Brain microvascular endothelial cell (primary cell): ENCODE results near the gene APOA5.

Experiments used
- DNase-seq: peaks from one replicate; pipeline ENCODE4 v3.0.0-alpha.2; 2020
- H3K27ac ChIP-seq: fragments of 250-450 bp; sonication (Bioruptor Pico); 2 replicates; pipeline ENCODE4 v1.5.1; 2020; ENCODE audit warnings: mild to moderate bottlenecking, moderate library complexity
- H3K27me3 ChIP-seq: fragments of 250-450 bp; sonication (Bioruptor Pico); replicated peaks from 2 replicates; pipeline ENCODE4 v1.5.1; 2020; ENCODE audit warnings: mild to moderate bottlenecking
- H3K36me3 ChIP-seq: fragments of 250-450 bp; sonication (Bioruptor Pico); replicated peaks from 2 replicates; pipeline ENCODE4 v1.5.1; 2020; ENCODE audit warnings: mild to moderate bottlenecking
- H3K4me3 ChIP-seq: 2 replicates; pipeline ENCODE4 v1.5.1; 2011; ENCODE audit warnings: low read depth, mild to moderate bottlenecking, control low read depth, low read length, moderate library complexity
- in situ Hi-C: cut with HindIII; loops from 2 replicates; pipeline ENCODE4 v1.10.0; 2017; ENCODE audit warnings: low sequenced_read_pairs, low pct_ligation_motif_present
- TF ChIP-seq, protein P1 (sequence below): IDR thresholded peaks from 2 replicates; pipeline ENCODE4 v1.5.1; 2011; ENCODE audit warnings: low read depth, mild to moderate bottlenecking, moderate library complexity, low read length, control low read depth, inconsistent platforms; ENCODE audit errors: missing control alignments

APOA5 gene

GRCh38 chr11:116794851-116795250, 3.2 kb upstream of the APOA5 start:
- TF ChIP-seq, protein P1, sequence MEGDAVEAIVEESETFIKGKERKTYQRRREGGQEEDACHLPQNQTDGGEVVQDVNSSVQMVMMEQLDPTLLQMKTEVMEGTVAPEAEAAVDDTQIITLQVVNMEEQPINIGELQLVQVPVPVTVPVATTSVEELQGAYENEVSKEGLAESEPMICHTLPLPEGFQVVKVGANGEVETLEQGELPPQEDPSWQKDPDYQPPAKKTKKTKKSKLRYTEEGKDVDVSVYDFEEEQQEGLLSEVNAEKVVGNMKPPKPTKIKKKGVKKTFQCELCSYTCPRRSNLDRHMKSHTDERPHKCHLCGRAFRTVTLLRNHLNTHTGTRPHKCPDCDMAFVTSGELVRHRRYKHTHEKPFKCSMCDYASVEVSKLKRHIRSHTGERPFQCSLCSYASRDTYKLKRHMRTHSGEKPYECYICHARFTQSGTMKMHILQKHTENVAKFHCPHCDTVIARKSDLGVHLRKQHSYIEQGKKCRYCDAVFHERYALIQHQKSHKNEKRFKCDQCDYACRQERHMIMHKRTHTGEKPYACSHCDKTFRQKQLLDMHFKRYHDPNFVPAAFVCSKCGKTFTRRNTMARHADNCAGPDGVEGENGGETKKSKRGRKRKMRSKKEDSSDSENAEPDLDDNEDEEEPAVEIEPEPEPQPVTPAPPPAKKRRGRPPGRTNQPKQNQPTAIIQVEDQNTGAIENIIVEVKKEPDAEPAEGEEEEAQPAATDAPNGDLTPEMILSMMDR = no peak
- no peaks in the 10 kb centered on the region for H3K27me3 ChIP-seq
- in situ Hi-C loops = no loop called here
- no peak overlapping the region for H3K27ac ChIP-seq
- no peak overlapping the region for H3K4me3 ChIP-seq
- DNase-seq = no peak
- H3K36me3 ChIP-seq = no peaks in the 10 kb centered on the region

GRCh38 chr11:116793772-116794097, 2.1 kb upstream of the APOA5 start:
- DNase-seq = no peak
- TF ChIP-seq, protein P1 = no peak
- H3K27me3 ChIP-seq = no peaks in the 10 kb centered on the region
- no peaks in the 10 kb centered on the region for H3K36me3 ChIP-seq
- no peak overlapping the region for H3K27ac ChIP-seq
- no peak overlapping the region for H3K4me3 ChIP-seq
- in situ Hi-C loops = no loop called here

GRCh38 chr11:116792869-116793771, 1.4 kb upstream of the APOA5 start:
- in situ Hi-C loops = no loop called here
- H3K27ac ChIP-seq = no peak overlapping the region
- DNase-seq = peak; percentile 60

DNA sequence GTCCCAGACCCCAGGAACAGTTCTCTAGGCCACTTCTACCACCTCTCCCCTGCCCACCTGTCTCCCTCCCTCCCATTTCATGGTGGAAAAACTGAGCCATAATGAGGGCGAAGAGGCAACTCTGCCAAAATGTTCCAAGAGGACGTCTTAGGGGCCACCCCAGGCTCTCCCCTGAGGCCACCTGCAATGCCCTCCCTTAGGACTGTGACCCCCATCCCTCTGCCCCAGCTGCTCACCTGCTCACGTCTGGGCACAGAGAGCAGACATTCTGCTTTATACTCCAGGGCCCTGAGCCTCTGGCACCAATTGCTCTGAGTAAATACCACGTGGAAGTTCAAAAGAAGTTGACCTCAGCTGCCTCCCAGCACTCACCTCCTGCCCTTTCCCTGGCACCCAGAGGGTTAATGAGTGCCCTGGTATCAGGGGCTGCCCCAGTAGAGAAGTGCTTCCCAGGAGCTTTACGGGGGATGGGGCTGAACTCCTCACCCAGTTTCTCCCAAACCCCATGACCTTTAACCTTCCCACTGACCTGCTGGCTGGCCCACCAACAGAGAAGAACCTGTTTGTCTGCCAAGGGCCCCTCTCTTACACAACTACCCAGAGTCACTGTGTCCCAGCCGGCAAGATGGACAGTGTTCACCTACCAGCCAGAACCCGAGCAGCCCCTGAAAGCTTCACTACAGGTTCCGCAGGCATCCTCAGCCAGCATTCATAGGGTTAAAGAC, 627 bp upstream of the APOA5 start:
- H3K27ac ChIP-seq = no peak overlapping the region
- H3K27me3 ChIP-seq = no peaks in the 10 kb centered on the region
- TF ChIP-seq, protein P1 = no peak
- in situ Hi-C loops = no loop called here
- DNase-seq = no peak
- H3K4me3 ChIP-seq = no peak overlapping the region
- no peaks in the 10 kb centered on the region for H3K36me3 ChIP-seq

More at GRCh38 chr11:116792869-116793771, 1.4 kb upstream of the APOA5 start:
- no peaks in the 10 kb centered on the region for H3K36me3 ChIP-seq
- TF ChIP-seq, protein P1 = no peak
- no peak overlapping the region for H3K4me3 ChIP-seq
- no peaks in the 10 kb centered on the region for H3K27me3 ChIP-seq

DNA sequence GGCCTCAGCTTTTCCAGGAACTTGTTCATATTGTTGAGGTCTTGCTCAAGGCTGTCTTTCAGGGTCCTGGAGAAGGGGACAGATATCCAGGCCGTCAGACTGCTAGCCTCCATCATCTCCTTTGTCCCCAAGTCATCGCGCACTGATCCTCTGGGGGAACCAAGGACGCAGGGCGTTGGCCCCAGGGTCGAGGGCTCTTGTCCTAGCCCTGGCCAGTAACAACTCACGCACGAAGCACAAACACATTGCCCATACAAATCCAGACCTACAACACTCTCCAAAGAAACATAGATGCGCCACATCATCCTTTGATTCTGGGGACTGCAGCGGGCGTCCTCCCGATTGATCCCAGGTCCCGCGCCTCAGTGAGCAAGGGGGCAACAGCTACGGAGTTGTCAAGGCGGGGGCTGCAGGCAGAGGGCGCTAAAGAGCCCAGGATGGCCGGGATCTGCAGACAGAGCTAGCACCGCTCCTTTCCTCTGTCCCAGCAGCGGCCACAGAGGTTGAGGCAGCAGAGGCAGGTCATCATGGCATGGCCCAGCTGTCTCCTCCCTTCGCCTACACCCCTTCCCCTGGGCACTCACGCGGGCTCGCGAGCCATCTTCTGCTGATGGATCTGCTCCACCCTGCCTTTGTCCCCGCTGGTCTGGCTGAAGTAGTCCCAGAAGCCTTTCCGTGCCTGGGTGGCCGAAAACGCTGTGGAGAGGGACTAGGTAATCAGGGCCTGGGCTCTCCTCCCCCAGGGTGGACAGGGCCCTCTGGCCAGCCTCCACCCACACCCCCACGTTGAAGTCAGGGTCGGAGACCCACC, 472 bp downstream of the APOA5 start:
- TF ChIP-seq, protein P1 = peak; percentile 97
- Histone ChIP-seq H3K27me3 (no peaks in the 10 kb centered on the region), H3K4me3 (peak overlapping the region; percentile 12), H3K27ac (no peak overlapping the region), H3K36me3 (peaks cover 4% of the 10 kb centered on the region)
- in situ Hi-C loops = no loop called here
- peak; percentile 53 for DNase-seq
